A549 (cell line): ENCODE data around the gene SEMA6D.

Experiments used
- CBX2 ChIP-seq: fragments of 200-600 bp; sonication (generic); IDR thresholded peaks from 2 replicates; pipeline ENCODE4 v1.6.1; 2016; ENCODE audit warnings: low read depth, mild to moderate bottlenecking, borderline replicate concordance
- EHF ChIP-seq: fragments of 250-450 bp; sonication (Bioruptor Pico); IDR thresholded peaks from 2 replicates; pipeline ENCODE4 v1.5.0; 2020; ENCODE audit warnings: mild to moderate bottlenecking
- ELK1 ChIP-seq: fragments of 150-350 bp; IDR thresholded peaks from 2 replicates; pipeline ENCODE4 v1.6.1; 2014; ENCODE audit warnings: low read depth, mild to moderate bottlenecking, low read length
- ESRRA ChIP-seq: fragments of 150-350 bp; IDR thresholded peaks from 2 replicates; pipeline ENCODE4 v1.6.1; 2014; ENCODE audit warnings: mild to moderate bottlenecking, low read length, borderline replicate concordance
- MYC ChIP-seq: IDR thresholded peaks from 2 replicates; pipeline ENCODE4 v1.6.1; 2012; ENCODE audit warnings: mild to moderate bottlenecking, inconsistent platforms, low read length, improper control_type of control experiment, borderline replicate concordance
- POLR2A ChIP-seq: IDR thresholded peaks from 2 replicates; pipeline ENCODE4 v1.6.1; 2012; ENCODE audit warnings: mild to moderate bottlenecking, low read length
- RAD21 ChIP-seq, 2 experiments: fragments of >200 bp in 1 of 2; sonication (Bioruptor Twin) in 1 of 2; formaldehyde crosslinking in 1 of 2; IDR thresholded peaks in 1 of 2; conservative IDR thresholded peaks in 1 of 2; 2 replicates in 1 of 2; 3 replicates in 1 of 2; pipeline ENCODE4 v1.6.1; 2012 to 2018; ENCODE audit warnings: inconsistent platforms in 1 of 2
- RCOR1 ChIP-seq: fragments of 150-350 bp; IDR thresholded peaks from 2 replicates; pipeline ENCODE4 v1.6.1; 2014; ENCODE audit warnings: antibody characterized with exemption, low read length, low read depth
- SMC3 ChIP-seq: fragments of >200 bp; sonication (Bioruptor Twin); formaldehyde crosslinking; IDR thresholded peaks from 3 replicates; pipeline ENCODE4 v1.6.1; 2018; ENCODE audit warnings: inconsistent platforms
- SREBF2 ChIP-seq: fragments of 450-650 bp; IDR thresholded peaks from 2 replicates; pipeline ENCODE4 v1.6.1; 2014; ENCODE audit warnings: mild to moderate bottlenecking, moderate library complexity
- TF ChIP-seq, protein P1 (sequence below): fragments of >200 bp; sonication (Bioruptor Twin); formaldehyde crosslinking; IDR thresholded peaks from 3 replicates; pipeline ENCODE4 v1.5.1; 2016
- TF ChIP-seq, protein P2 (sequence below): fragments of 200-600 bp; sonication (generic); IDR thresholded peaks from 2 replicates; pipeline ENCODE4 v1.6.1; 2016; ENCODE audit warnings: antibody characterized with exemption, mild to moderate bottlenecking, moderate library complexity
- TF ChIP-seq, protein P3 (sequence below): IDR thresholded peaks from 2 replicates; pipeline ENCODE4 v1.6.1; 2012; ENCODE audit warnings: low read depth, borderline replicate concordance
- TF ChIP-seq, protein P4 (sequence below): IDR thresholded peaks from 2 replicates; pipeline ENCODE4 v1.6.1; 2012

DNA sequence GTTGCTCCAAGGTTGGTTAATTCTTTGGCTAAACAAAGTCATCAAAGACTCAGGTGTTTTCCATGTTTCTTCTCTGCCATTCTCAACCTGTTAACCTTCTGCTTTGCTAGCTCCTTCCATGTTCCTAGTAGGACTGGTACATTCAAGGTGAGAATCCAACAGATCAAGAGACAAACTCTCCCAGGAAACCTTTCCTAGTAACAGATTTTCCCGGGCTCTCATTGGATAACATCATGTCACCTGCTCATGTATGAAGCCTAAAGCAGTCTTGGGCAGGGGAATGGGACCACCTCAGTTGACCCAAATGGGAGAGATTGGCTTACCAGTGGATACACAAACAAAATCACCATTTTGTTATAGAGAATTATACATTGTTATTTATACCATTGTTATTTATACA lies 14.9 kb downstream of the SEMA6D start:
- TF ChIP-seq EHF (CRISPR knock-in tag) = no peak
- TF ChIP-seq, protein P1, sequence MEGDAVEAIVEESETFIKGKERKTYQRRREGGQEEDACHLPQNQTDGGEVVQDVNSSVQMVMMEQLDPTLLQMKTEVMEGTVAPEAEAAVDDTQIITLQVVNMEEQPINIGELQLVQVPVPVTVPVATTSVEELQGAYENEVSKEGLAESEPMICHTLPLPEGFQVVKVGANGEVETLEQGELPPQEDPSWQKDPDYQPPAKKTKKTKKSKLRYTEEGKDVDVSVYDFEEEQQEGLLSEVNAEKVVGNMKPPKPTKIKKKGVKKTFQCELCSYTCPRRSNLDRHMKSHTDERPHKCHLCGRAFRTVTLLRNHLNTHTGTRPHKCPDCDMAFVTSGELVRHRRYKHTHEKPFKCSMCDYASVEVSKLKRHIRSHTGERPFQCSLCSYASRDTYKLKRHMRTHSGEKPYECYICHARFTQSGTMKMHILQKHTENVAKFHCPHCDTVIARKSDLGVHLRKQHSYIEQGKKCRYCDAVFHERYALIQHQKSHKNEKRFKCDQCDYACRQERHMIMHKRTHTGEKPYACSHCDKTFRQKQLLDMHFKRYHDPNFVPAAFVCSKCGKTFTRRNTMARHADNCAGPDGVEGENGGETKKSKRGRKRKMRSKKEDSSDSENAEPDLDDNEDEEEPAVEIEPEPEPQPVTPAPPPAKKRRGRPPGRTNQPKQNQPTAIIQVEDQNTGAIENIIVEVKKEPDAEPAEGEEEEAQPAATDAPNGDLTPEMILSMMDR = no peak
- no peak for TF ChIP-seq RAD21 (conservative IDR thresholded peaks at IDR 0.05 in 1 of 2, IDR thresholded peaks at IDR 0.05 in 1 of 2)
- TF ChIP-seq RCOR1 = no peak
- TF ChIP-seq, protein P2, sequence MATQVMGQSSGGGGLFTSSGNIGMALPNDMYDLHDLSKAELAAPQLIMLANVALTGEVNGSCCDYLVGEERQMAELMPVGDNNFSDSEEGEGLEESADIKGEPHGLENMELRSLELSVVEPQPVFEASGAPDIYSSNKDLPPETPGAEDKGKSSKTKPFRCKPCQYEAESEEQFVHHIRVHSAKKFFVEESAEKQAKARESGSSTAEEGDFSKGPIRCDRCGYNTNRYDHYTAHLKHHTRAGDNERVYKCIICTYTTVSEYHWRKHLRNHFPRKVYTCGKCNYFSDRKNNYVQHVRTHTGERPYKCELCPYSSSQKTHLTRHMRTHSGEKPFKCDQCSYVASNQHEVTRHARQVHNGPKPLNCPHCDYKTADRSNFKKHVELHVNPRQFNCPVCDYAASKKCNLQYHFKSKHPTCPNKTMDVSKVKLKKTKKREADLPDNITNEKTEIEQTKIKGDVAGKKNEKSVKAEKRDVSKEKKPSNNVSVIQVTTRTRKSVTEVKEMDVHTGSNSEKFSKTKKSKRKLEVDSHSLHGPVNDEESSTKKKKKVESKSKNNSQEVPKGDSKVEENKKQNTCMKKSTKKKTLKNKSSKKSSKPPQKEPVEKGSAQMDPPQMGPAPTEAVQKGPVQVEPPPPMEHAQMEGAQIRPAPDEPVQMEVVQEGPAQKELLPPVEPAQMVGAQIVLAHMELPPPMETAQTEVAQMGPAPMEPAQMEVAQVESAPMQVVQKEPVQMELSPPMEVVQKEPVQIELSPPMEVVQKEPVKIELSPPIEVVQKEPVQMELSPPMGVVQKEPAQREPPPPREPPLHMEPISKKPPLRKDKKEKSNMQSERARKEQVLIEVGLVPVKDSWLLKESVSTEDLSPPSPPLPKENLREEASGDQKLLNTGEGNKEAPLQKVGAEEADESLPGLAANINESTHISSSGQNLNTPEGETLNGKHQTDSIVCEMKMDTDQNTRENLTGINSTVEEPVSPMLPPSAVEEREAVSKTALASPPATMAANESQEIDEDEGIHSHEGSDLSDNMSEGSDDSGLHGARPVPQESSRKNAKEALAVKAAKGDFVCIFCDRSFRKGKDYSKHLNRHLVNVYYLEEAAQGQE = no peak
- no peak for TF ChIP-seq SREBF2
- no peak for TF ChIP-seq SMC3
- TF ChIP-seq, protein P3, sequence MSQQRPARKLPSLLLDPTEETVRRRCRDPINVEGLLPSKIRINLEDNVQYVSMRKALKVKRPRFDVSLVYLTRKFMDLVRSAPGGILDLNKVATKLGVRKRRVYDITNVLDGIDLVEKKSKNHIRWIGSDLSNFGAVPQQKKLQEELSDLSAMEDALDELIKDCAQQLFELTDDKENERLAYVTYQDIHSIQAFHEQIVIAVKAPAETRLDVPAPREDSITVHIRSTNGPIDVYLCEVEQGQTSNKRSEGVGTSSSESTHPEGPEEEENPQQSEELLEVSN = no peak
- no peak for TF ChIP-seq ESRRA
- TF ChIP-seq ELK1 = no peak
- TF ChIP-seq CBX2 = no peak
- TF ChIP-seq POLR2A = no peak
- TF ChIP-seq, protein P4, sequence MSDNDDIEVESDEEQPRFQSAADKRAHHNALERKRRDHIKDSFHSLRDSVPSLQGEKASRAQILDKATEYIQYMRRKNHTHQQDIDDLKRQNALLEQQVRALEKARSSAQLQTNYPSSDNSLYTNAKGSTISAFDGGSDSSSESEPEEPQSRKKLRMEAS = no peak
- no peak for TF ChIP-seq MYC
